Hematopoietic multipotent progenitor cell treated with erythropoietin and hydrocortisone succinate and interleukin-3 and kit ligand, for 15 days (in vitro differentiated cells): ENCODE data around the gene SLN.
"Not testable (repeated sequence)": the region's sequence is repeated elsewhere in the genome, so short reads cannot be mapped to it uniquely, and the experiment has no call there.

Experiments
- DNase-seq: peaks from one replicate; pipeline ENCODE4 v3.0.0-alpha.2; 2015; ENCODE audit warnings: low spot score

SLN gene

DNA sequence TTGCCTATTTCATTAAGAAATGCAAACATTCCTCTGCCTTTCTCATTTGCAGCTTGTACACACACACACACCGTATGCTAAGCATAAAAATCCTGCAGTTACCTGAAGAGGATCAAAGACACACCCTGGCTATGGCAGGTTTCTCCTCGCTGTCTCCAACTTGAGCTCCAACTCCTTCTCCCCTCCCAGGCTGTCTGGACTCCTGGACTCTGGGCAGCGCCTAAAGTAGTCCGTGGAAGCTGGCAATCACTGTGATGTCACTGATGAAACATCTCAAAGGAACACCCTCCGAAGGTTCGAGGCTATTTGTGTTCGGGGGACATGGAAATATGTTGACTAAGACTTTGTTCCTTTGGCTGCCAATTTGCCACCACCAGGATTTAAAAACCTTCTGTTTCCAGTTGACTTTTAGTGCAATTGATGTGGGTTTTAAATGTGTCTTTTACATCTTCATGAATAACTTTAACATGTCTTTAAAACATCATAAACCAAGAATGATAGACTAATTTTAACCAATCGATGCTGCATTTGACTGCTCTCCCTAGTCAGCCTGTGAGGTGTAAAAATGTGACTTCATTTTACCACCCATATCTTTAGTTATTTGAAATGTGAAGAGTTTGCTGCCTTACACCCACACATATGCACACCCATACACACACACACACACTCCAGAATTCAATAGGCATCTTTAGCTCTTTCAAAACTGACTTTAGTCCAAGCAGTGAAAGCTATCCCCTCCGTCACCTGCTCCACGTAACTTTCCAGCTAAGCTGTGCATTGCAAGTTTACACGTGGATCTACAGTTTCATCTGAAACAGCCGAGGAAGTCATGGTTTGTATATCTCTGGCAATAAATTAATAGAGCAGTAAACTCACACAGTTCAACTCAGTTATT lies at the start of gene SLN:
Gene SLN, minus strand, starts transcription at position 196 of the 895 bp plus-strand sequence.
- DNase-seq: no peak

DNA sequence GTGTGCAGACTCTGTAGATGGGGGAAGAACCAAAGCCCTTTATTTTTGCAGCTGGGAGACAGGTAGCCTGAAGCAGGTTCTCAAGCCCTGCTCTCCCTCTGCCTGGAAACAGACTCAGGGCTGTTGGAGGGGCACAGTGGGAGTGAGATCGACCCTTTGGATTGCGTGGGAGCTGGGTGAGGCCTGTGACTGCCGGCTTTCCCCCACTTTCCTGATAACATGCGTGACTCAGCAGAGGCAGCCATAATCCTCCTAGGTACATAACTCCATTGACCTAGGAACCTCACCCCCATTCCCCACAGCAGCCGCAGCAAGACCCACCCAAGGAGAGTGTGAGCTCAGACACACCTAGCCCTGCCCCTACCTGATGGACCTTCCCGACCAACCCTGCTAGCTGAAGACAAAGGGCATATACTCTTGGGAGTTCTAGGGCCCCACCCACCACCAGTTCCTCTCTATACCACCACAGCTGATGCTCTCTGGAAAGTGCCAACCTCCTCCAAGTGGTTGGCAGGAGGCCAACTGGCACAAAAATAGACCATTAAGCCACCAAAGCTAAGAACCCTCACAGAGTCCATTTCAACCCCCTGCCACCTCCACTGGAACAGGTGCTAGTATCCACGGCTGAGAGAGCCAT lies 47.0 kb upstream of the SLN start:
- DNase-seq: not testable (repeated sequence)

DNA sequence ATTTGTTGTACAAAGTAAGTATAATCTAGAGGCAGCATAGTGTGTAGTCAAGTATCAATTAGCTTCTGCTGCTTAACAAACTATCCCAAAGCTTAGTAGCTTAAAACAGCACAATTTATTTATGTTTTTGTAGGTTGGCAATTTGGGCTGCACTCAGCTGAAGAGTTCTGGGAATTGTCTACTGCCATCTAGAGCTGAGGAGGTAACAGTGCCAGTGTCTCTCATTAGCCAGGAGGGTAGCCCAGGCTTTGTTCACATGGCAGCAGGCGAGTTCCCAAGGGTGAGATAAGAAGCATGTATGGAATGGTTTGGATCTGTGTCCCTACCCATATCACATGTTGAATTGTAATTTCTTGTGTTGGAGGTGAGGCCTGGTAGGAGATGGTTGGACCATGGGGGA lies 45.8 kb upstream of the SLN start:
- no peak for DNase-seq

DNA sequence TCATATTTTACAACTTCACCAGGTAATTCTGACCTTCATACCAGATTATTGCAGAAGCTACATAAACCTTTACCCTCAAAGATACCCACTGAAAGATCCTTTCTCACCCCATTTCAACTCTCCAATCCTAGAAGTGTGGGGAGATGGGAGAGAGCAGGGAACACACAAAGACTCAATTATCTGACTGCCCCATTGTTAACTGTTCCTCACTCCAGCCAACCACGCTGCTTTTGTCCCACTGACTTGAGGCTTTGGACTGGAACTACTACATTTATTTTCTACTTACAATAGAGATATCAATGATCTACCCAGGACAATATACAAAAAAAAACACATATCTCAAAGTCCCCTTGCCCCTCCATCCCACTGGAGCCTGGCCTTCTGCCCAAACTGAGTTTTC lies 44.7 kb upstream of the SLN start:
- no peak for DNase-seq

DNA sequence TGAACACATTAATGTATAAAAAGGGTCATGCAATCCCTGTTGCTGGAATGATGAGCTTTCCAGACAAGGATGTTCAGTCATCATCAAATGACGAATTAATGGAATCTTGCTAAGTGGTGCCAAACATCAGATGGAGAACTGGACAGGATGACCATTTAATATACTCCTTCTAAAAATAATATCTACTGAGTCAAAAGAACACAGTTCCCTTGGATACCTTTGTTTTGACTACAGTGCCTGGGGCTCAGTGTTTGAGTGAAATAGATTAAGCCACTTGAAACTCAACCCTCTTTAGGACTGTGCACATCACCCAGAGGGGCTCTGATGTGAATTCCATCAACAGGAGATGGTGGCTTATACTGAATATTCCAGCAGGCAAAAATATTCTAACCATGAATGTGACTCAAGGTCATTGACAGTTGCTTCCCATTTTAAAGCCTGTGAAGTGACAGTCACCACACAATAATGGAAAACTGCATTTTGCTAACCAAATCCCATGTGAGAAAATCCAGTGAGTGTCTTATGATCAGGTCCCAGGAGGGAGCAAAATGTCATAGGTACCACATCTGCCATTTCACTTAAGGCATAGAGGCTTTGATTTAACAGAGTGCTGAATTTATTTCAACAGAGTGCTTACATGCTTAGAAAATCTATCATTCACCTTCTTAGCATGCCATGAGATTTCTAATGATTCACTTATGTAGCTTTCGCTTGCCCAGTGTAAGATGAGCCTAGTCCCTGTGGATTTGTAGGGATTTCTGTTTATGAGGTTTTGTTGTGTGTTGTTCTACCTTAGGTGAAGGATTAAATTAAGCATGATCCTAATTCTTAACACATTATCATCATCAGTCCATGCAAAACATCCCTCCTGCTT lies 41.3 kb upstream of the SLN start:
- DNase-seq: no peak

DNA sequence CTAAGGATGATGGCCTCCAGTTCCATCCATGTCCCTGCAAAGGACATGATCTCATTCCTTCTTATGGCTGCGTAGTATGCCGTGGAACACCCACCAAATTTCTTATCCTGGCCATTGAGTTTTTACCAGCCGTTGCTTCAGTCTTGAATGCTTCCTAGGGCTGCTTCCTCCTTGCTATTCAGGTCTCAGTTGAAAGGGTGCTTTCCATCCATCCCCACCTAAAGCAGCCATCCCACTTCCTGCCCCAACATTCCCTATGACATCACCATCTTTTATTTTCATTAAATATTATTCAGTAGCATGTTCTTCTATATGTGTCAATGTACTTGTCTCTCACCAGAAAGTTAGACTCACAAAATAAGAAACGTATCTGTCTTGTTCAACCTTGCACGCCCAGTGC lies 40.7 kb upstream of the SLN start:
- DNase-seq: no peak

DNA sequence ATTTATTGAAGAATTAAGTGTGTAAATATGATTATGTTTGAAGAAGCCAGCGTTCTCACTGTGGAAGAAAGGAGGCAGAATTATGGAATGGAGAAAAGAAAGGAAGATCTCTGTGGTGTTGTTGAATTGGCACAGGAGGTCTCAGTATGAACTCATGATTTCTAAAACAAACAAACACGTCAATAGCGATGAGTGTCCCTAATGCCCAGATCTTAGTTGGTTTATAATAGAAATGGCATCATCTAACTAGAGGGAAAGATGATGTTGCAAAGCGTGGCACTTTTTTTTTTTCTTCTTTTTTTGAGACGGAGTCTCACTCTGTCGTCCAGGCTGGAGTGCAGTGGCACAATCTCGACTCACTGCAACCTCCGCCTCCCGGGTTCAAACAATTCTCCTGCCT lies 39.2 kb upstream of the SLN start:
- DNase-seq: no peak

DNA sequence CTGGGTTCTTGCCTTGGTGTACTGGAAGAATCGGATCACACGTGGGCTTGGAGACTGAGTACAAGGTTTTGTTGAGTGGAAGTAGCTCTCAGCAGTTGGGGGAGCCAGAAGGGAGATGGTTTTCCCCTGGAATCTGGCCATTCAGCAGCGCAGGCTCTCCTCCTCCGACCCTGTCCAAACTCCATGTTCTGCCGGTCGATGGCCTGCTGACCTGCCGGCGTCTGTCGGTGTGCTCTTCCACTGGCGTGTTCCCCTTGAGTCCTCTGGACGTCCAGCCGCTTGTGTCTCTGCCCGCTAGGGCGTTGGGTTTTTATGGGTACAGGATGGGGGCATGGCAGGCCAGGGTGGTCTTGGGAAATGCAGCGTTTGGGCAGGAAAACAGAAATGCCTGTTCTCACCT lies 38.5 kb upstream of the SLN start:
- no peak for DNase-seq

DNA sequence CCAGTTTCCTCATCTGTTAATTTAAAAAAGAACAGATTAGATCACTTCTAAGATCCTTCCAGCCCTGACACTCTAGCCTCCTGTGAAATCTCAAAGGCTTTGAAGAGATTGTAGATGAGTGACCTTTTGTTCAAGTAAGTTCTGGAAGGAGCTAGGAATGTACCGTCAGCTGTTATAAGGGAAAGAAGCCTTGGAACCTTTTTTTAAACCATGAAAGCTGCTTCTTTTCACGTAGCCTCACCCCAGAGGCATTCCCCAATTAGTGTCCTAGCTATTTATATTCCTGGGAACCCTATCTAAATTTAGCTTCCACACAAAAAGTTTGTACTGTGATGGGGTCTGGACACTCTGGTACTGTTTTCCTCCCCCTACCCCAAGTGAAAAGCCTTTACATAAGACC lies 35.8 kb upstream of the SLN start:
- no peak for DNase-seq

DNA sequence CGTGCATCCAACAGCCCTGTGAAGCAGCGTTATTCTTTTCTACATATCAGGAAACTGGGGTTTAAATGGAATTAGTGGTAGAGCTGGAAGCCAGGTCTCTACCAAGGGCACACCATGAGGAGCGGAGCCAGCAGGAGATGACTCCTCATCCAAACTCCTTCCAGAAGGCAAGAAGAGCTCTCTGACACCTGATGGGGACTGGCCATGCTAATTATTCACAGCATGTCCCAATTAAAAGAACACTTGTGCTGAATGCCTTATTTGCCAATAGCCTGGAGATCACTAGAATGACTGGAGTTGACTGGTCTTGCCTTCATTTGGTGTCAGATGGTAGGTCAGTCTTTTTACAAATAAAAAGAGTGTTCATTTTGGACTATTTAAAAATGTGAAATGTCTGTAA lies 32.9 kb upstream of the SLN start:
- DNase-seq: no peak

DNA sequence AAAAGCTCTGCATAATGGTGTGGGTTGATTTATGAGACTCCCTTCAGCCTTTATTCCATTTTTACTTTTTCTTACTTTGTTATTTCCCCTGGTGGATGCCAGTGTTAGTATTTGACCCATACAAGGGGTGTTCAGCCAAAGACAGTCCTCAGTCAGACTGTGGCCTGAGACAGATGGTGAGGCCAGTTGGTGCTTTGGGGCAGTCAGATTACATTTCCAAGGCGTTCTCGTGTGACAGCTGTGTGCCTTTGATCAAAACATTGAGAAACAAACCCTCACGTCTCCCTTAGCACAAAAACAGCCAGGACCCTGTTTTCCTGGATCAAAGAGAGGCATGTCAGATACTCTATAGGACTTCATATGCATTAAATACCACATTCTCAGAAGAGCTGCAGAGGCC lies 31.3 kb upstream of the SLN start:
- DNase-seq: no peak

DNA sequence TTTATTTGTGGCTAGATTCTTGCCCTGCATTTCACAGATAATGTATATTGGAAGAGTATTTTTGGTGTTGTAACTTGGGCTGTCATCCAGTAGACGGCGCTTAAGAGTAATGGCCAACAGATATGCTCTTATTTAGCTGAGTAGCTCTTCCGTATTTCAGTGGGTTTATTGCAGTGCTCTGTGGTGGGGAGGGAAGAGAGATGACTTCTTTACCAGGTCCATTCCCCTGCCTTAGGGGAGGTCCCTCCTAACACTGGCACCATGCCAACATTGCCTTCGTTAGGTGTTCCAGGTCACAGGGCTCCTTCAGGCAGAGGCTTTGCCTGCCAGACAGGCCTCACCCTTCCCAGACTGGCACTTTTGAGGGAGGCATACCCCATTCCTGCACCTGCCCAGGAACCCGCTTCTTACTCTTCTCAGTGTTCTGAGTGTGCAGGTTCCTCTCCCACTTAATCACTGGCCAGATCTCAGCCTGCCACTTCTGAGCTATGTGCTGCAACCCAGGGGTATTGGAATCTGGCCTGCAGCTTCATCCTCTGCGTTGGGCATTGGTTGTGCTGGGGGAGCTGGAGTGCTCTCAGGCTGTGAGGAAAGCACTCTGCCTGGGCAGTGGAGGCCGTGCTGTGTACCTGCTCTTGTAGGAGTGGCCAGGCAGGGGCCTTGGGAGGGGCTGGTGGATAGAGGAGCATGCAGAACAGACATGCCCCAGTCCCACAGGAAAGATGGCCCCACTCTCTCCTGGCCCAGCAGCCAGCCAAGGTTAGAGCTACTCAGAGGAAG lies 29.4 kb upstream of the SLN start:
- DNase-seq: peak; percentile 10

DNA sequence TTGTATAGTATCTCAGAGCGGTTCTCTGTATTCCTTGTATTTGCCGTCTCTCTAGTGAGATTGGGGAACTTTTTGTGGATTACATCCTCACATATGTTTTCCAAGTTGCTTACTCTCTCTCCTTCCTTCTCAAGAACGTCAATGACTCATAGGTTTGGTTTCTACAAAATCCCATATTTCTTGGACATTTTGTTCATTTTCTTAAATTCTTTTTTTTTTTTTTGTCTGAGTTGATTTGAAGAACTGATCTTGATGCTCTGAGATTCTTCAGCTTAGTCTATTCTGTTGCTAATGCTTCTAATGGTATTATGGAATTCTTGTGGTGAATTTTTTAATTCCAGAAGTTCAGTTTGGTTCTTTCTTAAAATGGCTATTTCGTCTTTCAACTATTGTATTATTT lies 28.4 kb upstream of the SLN start:
- DNase-seq: no peak

DNA sequence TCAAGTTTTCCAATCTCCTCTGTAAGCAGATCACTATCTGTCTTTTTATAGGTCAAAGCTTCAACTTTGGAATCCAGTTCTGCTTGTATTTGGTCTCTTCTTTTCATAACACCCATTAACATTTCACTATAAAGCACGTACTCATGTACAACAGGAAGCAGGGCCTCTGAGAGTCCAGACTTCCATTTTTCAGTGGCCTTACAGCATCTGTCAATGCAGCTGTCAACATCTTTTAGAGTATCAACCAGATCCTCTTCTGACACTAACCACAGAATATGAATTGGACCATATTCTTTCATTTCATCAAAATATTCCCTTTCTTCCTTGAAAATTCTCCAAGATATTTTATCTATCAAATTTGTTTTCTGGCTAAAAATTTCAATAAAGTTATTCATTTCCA lies 24.7 kb upstream of the SLN start:
- DNase-seq: no peak

DNA sequence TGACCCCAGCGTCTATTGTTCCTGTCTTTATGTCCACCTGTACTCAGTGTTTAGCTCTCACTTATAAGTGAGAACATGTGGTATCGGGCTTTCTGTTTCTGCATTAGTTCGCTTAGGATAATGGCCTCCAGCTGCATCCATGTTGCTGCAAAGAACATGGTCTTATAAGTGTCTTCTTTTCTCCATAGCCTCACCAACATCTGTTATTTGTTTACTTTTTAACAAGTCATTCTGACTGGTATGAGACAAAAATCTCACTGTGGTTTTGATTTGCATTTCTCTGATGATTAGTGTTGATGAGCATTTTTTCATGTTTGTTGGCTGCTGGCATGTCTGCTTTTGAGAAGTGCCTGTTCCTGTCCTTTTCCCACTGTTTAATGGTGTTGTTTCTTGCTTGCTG lies 21.7 kb upstream of the SLN start:
- no peak for DNase-seq

DNA sequence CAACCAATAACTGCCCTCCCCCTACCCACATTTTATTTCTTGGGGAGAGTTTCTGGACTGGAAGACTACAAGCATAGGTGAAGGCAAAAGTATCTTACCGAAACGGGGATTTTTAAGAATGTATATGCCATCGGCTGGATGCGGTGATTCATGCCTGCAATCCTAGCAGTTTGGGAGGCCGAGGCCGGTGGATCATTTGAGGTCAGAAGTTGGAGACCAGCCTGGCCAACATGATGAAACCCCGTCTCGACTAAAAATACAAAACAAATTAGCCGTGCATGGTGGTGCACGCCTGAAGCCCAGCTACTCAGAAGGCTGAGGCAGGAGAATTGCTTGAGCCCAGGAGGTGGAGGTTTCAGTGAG lies 20.8 kb upstream of the SLN start:
- no peak for DNase-seq

DNA sequence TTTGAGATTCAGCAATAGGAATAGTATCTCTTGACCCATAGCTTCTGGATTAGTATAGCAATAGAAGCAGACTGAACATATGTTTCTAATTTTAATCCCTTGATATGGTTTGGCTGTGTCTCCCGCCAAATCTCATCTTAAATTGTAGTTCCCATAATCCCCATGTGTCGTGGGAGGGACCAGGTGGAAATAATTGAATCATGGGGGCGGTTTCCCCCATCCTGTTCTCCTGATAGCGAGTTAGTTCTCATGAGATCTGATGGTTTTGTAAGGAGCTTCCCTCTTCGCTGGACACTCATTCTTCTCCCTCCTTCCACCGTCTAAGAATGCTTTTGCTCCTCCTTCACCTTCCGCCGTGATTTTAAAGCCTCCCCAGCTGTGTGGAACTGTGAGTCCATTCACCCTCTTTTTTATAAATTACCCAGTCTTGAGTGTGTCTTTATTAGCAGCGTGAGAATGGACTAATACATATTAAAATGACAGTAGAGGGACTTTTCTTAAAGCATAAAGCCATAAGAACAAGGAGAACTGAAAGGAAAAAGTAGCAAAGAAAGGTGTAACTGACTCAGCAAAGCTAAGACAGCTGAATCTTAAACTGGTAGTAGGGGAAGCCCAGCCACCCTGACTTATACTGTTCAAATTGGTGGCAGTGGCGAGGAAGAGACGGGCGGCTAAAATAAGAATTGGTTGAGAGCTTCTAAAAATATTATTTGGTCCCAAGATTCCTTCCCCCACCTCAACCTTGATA lies 20.3 kb upstream of the SLN start:
- no peak for DNase-seq

DNA sequence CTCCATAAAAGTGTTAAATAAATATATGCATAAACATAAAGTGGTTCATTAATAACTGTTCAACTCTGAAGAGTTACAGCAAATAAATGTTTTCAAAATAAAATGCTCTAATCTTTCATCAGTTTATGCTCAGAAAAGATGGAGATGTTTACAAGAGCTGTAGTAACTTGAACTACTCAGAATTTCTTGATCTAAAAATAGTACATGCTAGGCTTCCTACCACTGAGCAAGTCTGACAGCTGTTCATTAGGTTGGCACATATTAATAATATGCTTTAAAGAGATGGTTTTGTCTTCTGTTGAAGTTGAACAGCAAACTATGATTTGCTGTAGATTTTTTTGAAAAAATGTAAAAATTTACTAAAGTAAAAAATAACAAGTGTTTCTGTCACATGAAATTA lies 10.8 kb upstream of the SLN start:
- DNase-seq: no peak

DNA sequence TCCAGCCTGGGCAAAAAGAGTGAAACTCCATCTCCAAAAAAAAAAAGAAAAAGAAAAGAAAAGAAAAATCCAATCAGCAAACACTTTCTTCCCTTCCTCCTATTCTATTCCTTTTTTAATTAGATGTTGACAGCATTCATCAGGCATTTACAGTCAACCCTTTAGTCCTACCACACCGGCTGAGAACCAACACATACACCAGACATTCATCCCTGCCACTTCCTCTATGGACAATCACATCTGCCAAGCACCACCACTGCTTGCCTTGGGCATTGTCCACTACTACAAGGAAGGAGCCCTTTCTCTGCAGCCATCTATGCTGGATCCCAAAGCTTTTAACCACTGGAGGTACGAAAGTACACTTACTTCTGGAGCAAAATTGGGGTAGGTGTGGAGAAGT lies 9.4 kb upstream of the SLN start:
- no peak for DNase-seq

DNA sequence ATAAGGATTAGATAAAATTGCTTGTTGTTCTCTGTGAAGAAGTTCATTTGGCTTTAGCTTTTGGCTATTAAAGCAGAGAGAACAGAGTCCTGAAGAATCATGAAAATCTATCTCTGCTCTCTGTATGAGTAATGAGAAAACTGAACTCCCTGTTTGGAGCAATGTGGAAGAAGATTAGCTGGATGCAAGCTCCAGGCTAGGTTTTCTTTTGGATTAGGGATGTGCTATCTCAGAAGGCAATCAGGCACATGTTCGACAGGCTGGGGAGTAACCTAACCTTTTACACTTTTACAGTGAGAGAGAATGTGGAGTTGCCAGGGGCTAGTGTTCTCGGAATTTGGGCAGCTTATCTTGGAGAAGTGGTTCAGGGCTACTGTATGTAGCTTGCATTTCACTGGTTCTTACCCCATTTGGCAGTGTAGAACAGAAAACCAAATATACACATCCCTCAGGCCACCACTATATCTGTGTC lies 8.5 kb upstream of the SLN start:
- DNase-seq: no peak
